B cell (primary cell): Measurements from ENCODE around the gene MLIP. TPM values are rescaled to one million over a fixed set of nuclear protein-coding genes. Genes with fewer than 3 reads are reported as not detected.

Experiments used
- ATAC-seq: fragments of 200-7000 bp; cut with Tn5 transposase; one replicate; pipeline ENCODE4 v1.10.0; 2021; ENCODE audit warnings: low read depth, mild to moderate bottlenecking, moderate number of reproducible peaks, moderate library complexity
- CTCF ChIA-PET: fragments of 350-600 bp; sonication (Branson Sonifier 250); formaldehyde crosslinking; loops from one replicate; lab custom pipeline; 2021; ENCODE audit warnings: antibody characterized with exemption, inconsistent platforms; lab: Charles Lee
- POLR2A ChIA-PET: fragments of 350-600 bp; sonication (Branson Sonifier 250); formaldehyde crosslinking; loops from one replicate; lab custom pipeline; 2021; ENCODE audit warnings: antibody characterized with exemption; lab: Charles Lee
- DNase-seq: peaks from one replicate; pipeline ENCODE4 v3.0.0; 2013
- H2AFZ ChIP-seq: 2 replicates; pipeline ENCODE4 v1.6.1; 2012; ENCODE audit warnings: mild to moderate bottlenecking, low read depth, low read length; ENCODE audit not compliant: insufficient read depth, poor library complexity, severe bottlenecking
- H3K27ac ChIP-seq, 2 donors: 1 replicate in 1 of 2; 2 replicates in 1 of 2; pipeline ENCODE4 v1.5.1; 2012 to 2013; ENCODE audit warnings: low read length in 2 of 2, mild to moderate bottlenecking in 2 of 2, moderate library complexity in 1 of 2
- H3K27me3 ChIP-seq, 4 experiments: fragments of 200-600 bp in 1 of 4; sonication (generic) in 1 of 4; replicated peaks in 1 of 4; 1 replicate in 2 of 4; 2 replicates in 2 of 4; pipeline versions ENCODE4 v1.6.1 to v1.7.0; 2013 to 2016; ENCODE audit warnings: low read length in 3 of 4, mild to moderate bottlenecking in 2 of 4, mixed read lengths in 1 of 4, moderate library complexity in 1 of 4; ENCODE audit not compliant: insufficient read depth in 4 of 4, control insufficient read depth in 3 of 4; ENCODE audit errors: control extremely low read depth in 1 of 4
- H3K36me3 ChIP-seq, 2 experiments: replicated peaks in 1 of 2; 1 replicate in 1 of 2; 2 replicates in 1 of 2; pipeline versions ENCODE4 v1.6.1 to v1.7.1; 2013; ENCODE audit warnings: low read length in 1 of 2; ENCODE audit not compliant: insufficient read depth in 2 of 2, control insufficient read depth in 1 of 2; ENCODE audit errors: control extremely low read depth in 1 of 2, extremely low read depth in 1 of 2
- H3K4me1 ChIP-seq, 2 donors: fragments of 200-600 bp in 1 of 2; sonication (generic) in 1 of 2; 1 replicate in 1 of 2; 2 replicates in 1 of 2; pipeline versions ENCODE4 v1.5.1 to v1.6.1; 2013 to 2017; ENCODE audit warnings: low read length in 2 of 2; ENCODE audit not compliant: control insufficient read depth in 2 of 2, insufficient read depth in 2 of 2
- H3K4me2 ChIP-seq: replicated peaks from 2 replicates; pipeline ENCODE3; 2012; ENCODE audit warnings: mild to moderate bottlenecking, low read depth, low read length; ENCODE audit not compliant: poor library complexity, severe bottlenecking
- H3K4me3 ChIP-seq, 5 experiments: fragments of 200-600 bp in 1 of 5; sonication (generic) in 1 of 5; 1 replicate in 3 of 5; 2 replicates in 2 of 5; pipeline versions ENCODE4 v1.5.1 to v1.7.0; 2011 to 2016; ENCODE audit warnings: low read length in 4 of 5, mild to moderate bottlenecking in 4 of 5, low read depth in 2 of 5, control low read depth in 1 of 5, moderate library complexity in 1 of 5; ENCODE audit not compliant: insufficient read depth in 1 of 5; ENCODE audit errors: control extremely low read depth in 1 of 5, extremely low read depth in 1 of 5
- H3K79me2 ChIP-seq: fragments of 200-600 bp; sonication (generic); one replicate; pipeline ENCODE4 v1.6.0; 2016; ENCODE audit warnings: low read length; ENCODE audit not compliant: control insufficient read depth, insufficient read depth
- H3K9ac ChIP-seq: fragments of 200-600 bp; sonication (generic); 2 replicates; pipeline ENCODE4 v1.6.1; 2017; ENCODE audit warnings: mild to moderate bottlenecking, low read length, moderate library complexity
- H3K9me3 ChIP-seq, 3 donors: one replicate each; pipeline versions ENCODE4 v1.6.1 to v1.7.1; 2013; ENCODE audit warnings: low read length in 2 of 3; ENCODE audit not compliant: control insufficient read depth in 2 of 3, insufficient read depth in 1 of 3; ENCODE audit errors: control extremely low read depth in 1 of 3
- H4K20me1 ChIP-seq: 2 replicates; pipeline ENCODE4 v1.6.0; 2012; ENCODE audit warnings: mild to moderate bottlenecking, low read length; ENCODE audit not compliant: insufficient read depth, control insufficient read depth, poor library complexity, severe bottlenecking
- H3K27ac Mint-ChIP-seq: one replicate; pipeline ENCODE4 v1.8.0; 2021; ENCODE audit warnings: mixed read lengths
- H3K27me3 Mint-ChIP-seq: one replicate; pipeline ENCODE4 v1.8.0; 2021; ENCODE audit warnings: mixed read lengths
- H3K4me1 Mint-ChIP-seq: one replicate; pipeline ENCODE4 v1.8.0; 2021; ENCODE audit warnings: mixed read lengths
- H3K4me3 Mint-ChIP-seq: one replicate; pipeline ENCODE4 v1.8.0; 2021; ENCODE audit warnings: mixed read lengths
- H3K9me3 Mint-ChIP-seq: one replicate; pipeline ENCODE4 v1.8.0; 2022; ENCODE audit warnings: mixed read lengths; ENCODE audit not compliant: insufficient read depth
- EZH2 ChIP-seq: IDR thresholded peaks from 2 replicates; pipeline ENCODE4 v1.6.1; 2012; ENCODE audit warnings: borderline replicate concordance, low read depth, mild to moderate bottlenecking, moderate library complexity, low read length; ENCODE audit not compliant: insufficient read depth, poor library complexity, severe bottlenecking
- WGBS: methylation state at CpG from one replicate; pipeline ENCODE4 v1.1.5; 2013; ENCODE audit warnings: missing lambda C conversion rate; ENCODE audit not compliant: insufficient coverage; 5-methylcytosine and 5-hydroxymethylcytosine counted together
- intact Hi-C: fragments of 100-400 bp; cut with micrococcal nuclease; formaldehyde crosslinking; loops from one replicate; pipeline ENCODE4 v1.10.0; 2022
- polyA plus RNA-seq: library from polyadenylated mRNA; depleted of rRNA; stranded (reverse); fragments of >200 nt; gene quantifications from 2 replicates; pipeline ENCODE4 v1.2.3, GENCODE V29; 2012
- total RNA-seq, 2 donors: library from RNA; stranded (reverse); fragments of 120-200 nt in 1 of 2; gene quantifications; 1 replicate in 1 of 2; 2 replicates in 1 of 2; pipeline versions ENCODE4 v1.2.3 to v1.2.4, GENCODE V29; 2013 to 2022
- TF ChIP-seq, protein P1 (sequence below): fragments of 200-600 bp; IDR thresholded peaks from one replicate; pipeline ENCODE4 v1.8.0; 2022; ENCODE audit warnings: antibody characterized with exemption, mild to moderate bottlenecking

Gene MLIP
- total and polyA plus RNA-seq, 2 donors (not counting 1 experiment from before 2014, with no cell fraction given): not detected

DNA sequence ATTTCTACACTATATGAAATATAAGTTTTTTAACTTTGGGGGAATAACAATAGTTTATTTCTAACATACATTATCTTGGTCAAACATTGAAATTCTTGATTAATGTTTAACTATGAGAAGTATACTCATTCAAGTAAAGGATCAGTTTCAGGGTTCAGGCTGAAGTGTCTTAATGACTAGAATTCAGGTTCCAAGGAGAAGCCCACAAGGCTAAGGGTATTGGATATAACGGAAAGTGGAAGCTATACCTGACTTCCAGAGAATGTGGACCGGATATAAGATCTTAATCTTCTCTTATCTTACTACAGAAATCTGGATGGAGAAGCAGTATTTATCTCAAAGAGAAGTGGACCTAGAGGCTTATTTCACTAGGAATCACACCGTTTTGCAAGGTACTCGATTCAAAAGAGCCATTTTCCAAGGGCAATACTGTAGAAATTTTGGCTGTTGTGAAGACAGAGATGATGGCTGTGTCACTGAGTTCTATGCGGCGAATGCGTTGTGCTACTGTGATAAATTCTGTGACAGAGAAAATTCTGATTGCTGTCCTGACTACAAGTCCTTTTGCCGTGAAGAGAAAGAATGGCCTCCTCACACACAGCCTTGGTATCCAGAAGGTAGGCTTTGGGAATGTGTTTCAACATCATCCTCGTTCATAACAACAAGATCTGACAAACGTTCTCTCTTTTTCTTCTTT lies 197.2 kb downstream of the MLIP start, which contains the start of gene TINAG:
Gene TINAG, plus strand, starts transcription at position 153 of the 697 bp plus-strand sequence. Its CDS starts 110 bp downstream, at position 263.
- no peak within 1 kb of the TSS for H3K4me2 ChIP-seq
- no peaks in the 10 kb centered on the region for H3K27me3 Mint-ChIP-seq
- no peak for ATAC-seq
- no peak within 1 kb of the TSS for H3K27ac Mint-ChIP-seq
- no peaks in the 10 kb centered on the region for H3K9me3 ChIP-seq
- TF ChIP-seq, protein P1, sequence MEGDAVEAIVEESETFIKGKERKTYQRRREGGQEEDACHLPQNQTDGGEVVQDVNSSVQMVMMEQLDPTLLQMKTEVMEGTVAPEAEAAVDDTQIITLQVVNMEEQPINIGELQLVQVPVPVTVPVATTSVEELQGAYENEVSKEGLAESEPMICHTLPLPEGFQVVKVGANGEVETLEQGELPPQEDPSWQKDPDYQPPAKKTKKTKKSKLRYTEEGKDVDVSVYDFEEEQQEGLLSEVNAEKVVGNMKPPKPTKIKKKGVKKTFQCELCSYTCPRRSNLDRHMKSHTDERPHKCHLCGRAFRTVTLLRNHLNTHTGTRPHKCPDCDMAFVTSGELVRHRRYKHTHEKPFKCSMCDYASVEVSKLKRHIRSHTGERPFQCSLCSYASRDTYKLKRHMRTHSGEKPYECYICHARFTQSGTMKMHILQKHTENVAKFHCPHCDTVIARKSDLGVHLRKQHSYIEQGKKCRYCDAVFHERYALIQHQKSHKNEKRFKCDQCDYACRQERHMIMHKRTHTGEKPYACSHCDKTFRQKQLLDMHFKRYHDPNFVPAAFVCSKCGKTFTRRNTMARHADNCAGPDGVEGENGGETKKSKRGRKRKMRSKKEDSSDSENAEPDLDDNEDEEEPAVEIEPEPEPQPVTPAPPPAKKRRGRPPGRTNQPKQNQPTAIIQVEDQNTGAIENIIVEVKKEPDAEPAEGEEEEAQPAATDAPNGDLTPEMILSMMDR: no peak
- TF ChIP-seq EZH2: no peak
- no peak within 1 kb of the TSS for H3K27ac ChIP-seq
- H3K4me1 ChIP-seq: no peaks in the 10 kb centered on the region
- H3K9ac ChIP-seq: no peak within 1 kb of the TSS
- H3K4me3 Mint-ChIP-seq: no peak within 1 kb of the TSS
- intact Hi-C loops: no loop called here
- H3K36me3 ChIP-seq: no peaks in the 10 kb centered on the region
- ChIA-PET CTCF (no interaction called here), POLR2A (no interaction called here)
- H3K4me1 Mint-ChIP-seq: no peaks in the 10 kb centered on the region
- H3K27me3 ChIP-seq: no peaks in the 10 kb centered on the region
- no peaks in the 10 kb centered on the region for H4K20me1 ChIP-seq
- no peak within 1 kb of the TSS for H3K4me3 ChIP-seq
- H2AFZ ChIP-seq: no peak within 1 kb of the TSS
- H3K79me2 ChIP-seq: no peaks in the 10 kb centered on the region
- no peaks in the 10 kb centered on the region for H3K9me3 Mint-ChIP-seq
- WGBS: 82% methylated on average over 6 of the region's 10 CpGs
- no peak for DNase-seq

DNA sequence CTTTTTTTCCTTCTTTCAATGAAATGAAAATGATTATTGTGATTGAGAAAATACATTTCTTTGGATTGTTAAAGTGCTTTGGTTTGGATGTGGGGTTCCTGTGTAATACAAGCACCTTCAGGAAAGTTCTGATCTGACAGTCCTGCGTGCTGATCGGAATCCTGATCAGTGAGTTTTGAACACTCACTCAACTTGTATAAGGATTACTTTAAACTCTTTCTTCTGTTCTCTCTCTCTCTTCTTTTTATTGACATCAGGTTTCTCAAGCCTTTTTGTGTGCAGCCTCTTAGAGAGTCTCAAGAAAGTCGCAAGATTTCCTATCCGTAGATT lies 197.7 kb downstream of the MLIP start:
- DNase-seq: no peak
- POLR2A ChIA-PET: no interaction called here
- H4K20me1 ChIP-seq: no peaks in the 10 kb centered on the region
- no peaks in the 10 kb centered on the region for H3K27me3 Mint-ChIP-seq
- no peak for ATAC-seq
- no peaks in the 10 kb centered on the region for H3K4me1 ChIP-seq
- H3K4me3 Mint-ChIP-seq: no peak overlapping the region
- 100% methylated on average over 2 of the region's 4 CpGs for WGBS
- TF ChIP-seq, protein P1: no peak
- no peak for TF ChIP-seq EZH2
- no peaks in the 10 kb centered on the region for H3K4me1 Mint-ChIP-seq
- intact Hi-C loops: no loop called here
- no peaks in the 10 kb centered on the region for H3K9me3 ChIP-seq
- no peak overlapping the region for H3K4me2 ChIP-seq
- H3K9ac ChIP-seq: no peak overlapping the region
- H3K27ac Mint-ChIP-seq: no peak overlapping the region
- H2AFZ ChIP-seq: no peak overlapping the region
- H3K4me3 ChIP-seq: no peak overlapping the region
- H3K79me2 ChIP-seq: no peaks in the 10 kb centered on the region
- CTCF ChIA-PET: no interaction called here
- H3K27ac ChIP-seq: no peak overlapping the region
- H3K36me3 ChIP-seq: no peaks in the 10 kb centered on the region
- H3K27me3 ChIP-seq: no peaks in the 10 kb centered on the region
- no peaks in the 10 kb centered on the region for H3K9me3 Mint-ChIP-seq
